BE2C (cell line): ENCODE measurements around the gene INVS.

ENCODE experiments used
- DNase-seq: peaks from one replicate; pipeline ENCODE4 v3.0.0-alpha.2; 2020
- H3K27me3 ChIP-seq: fragments of 250-450 bp; sonication (Bioruptor Pico); 2 replicates; pipeline ENCODE4 v1.5.1; 2020; ENCODE audit warnings: mild to moderate bottlenecking
- H3K36me3 ChIP-seq: fragments of 250-450 bp; sonication (Bioruptor Pico); 2 replicates; pipeline ENCODE4 v1.5.1; 2020; ENCODE audit warnings: mild to moderate bottlenecking
- H3K4me1 ChIP-seq: fragments of 250-450 bp; sonication (Bioruptor Pico); 2 replicates; pipeline ENCODE4 v1.5.1; 2020
- H3K4me3 ChIP-seq: 2 replicates; pipeline ENCODE4 v1.5.1; 2011; ENCODE audit warnings: low read depth, low read length
- H3K9me3 ChIP-seq: fragments of 250-450 bp; sonication (Bioruptor Pico); 2 replicates; pipeline ENCODE4 v1.5.1; 2020
- TF ChIP-seq, protein P1 (sequence below): IDR thresholded peaks from 2 replicates; pipeline ENCODE4 v1.5.1; 2012; ENCODE audit warnings: mild to moderate bottlenecking, low read depth, low read length

INVS gene

DNA sequence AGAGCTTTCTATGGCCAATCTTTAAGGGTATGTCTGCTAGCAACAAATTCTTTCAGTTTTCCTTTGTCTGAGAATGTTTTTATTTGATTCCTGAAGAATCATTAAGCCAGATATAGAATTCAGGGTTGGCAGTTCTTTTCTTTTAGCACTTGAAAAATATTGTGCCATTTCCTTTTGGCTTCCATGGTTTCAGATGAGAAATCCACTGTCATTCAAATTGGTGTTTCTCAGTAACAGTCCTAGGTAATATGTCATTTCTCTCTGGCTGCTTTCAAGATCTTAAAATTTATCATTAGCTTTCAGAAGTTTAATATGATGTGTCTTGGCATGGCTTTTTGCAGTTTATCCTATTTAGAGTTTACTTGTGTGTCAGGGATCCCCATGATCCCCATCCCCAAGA, 186.0 kb downstream of the INVS start:
- Histone ChIP-seq H3K27me3 (no peaks in the 10 kb centered on the region), H3K36me3 (peaks cover 24% of the 10 kb centered on the region), H3K4me1 (peaks cover 15% of the 10 kb centered on the region), H3K4me3 (no peak overlapping the region), H3K9me3 (no peaks in the 10 kb centered on the region)
- no peak for DNase-seq
- TF ChIP-seq, protein P1, sequence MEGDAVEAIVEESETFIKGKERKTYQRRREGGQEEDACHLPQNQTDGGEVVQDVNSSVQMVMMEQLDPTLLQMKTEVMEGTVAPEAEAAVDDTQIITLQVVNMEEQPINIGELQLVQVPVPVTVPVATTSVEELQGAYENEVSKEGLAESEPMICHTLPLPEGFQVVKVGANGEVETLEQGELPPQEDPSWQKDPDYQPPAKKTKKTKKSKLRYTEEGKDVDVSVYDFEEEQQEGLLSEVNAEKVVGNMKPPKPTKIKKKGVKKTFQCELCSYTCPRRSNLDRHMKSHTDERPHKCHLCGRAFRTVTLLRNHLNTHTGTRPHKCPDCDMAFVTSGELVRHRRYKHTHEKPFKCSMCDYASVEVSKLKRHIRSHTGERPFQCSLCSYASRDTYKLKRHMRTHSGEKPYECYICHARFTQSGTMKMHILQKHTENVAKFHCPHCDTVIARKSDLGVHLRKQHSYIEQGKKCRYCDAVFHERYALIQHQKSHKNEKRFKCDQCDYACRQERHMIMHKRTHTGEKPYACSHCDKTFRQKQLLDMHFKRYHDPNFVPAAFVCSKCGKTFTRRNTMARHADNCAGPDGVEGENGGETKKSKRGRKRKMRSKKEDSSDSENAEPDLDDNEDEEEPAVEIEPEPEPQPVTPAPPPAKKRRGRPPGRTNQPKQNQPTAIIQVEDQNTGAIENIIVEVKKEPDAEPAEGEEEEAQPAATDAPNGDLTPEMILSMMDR = no peak

DNA sequence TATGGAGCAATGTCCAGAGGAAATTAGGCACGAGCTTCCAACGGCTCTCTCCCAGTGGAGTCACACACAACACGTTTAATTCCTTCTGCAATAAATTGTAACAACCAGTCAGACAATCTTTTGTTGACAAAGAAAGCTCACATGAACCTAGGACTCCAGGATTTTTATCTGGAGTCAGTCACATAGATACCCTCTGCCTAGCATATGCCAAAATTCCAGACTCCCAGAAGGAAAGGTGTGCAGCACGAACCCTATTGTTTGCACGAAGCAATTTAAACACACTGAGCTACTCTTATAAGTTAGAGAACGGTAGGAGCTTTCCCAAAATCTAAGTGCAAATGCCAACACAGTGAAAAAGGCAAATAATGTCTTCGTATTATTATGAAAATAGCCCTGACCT, 186.6 kb downstream of the INVS start:
- DNase-seq = no peak
- H3K36me3 ChIP-seq = peaks cover 29% of the 10 kb centered on the region
- TF ChIP-seq, protein P1 = no peak

DNA sequence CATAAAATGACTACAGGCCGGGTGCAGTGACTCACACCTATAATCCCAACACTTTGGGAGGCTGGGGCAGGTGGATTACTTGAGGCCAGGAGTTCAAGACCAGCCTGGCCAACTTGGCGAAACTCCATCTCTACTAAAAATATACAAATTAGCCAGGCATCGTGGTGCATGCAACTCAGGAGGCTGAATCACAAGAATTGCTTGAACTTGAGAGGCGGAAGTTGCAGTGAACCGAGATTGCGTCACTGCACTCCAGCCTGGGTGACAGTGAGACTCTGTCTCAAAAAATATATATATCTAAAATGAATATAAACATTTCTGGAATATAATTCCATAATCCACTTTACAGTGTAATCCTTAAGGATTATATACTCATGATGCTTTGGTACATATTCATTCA, 187.2 kb downstream of the INVS start:
- Histone ChIP-seq H3K9me3 (no peaks in the 10 kb centered on the region), H3K36me3 (peaks cover 35% of the 10 kb centered on the region), H3K27me3 (no peaks in the 10 kb centered on the region), H3K4me3 (no peak overlapping the region), H3K4me1 (peaks cover 12% of the 10 kb centered on the region)
- no peak for DNase-seq
- TF ChIP-seq, protein P1 = no peak

More for the DNA sequence above, 186.6 kb downstream of the INVS start:
- Histone ChIP-seq H3K27me3 (no peaks in the 10 kb centered on the region), H3K9me3 (no peaks in the 10 kb centered on the region), H3K4me1 (peaks cover 15% of the 10 kb centered on the region), H3K4me3 (no peak overlapping the region)

DNA sequence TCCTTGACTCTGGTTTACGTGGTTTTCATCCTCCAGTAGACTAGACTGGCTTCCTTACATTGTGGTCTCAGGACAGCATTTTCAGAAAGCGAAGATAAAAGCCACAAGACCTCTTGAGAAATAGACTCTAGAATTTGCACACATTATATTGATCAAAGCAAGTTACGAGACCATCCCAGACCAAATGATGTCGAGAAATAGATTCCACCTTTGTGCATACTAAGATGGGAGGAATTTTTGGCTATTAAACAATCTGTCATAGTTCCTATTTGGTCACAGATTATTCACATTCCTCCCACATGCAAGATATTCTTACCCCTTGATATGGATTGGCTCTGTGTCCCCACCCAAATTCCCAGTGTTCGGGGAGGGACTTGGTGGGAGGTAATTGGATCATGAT, 188.1 kb downstream of the INVS start:
- H3K27me3 ChIP-seq = no peaks in the 10 kb centered on the region
- peaks cover 45% of the 10 kb centered on the region for H3K36me3 ChIP-seq
- no peak for DNase-seq
- no peaks in the 10 kb centered on the region for H3K9me3 ChIP-seq
- TF ChIP-seq, protein P1 = no peak
- H3K4me3 ChIP-seq = no peak overlapping the region
- peaks cover 4% of the 10 kb centered on the region for H3K4me1 ChIP-seq

DNA sequence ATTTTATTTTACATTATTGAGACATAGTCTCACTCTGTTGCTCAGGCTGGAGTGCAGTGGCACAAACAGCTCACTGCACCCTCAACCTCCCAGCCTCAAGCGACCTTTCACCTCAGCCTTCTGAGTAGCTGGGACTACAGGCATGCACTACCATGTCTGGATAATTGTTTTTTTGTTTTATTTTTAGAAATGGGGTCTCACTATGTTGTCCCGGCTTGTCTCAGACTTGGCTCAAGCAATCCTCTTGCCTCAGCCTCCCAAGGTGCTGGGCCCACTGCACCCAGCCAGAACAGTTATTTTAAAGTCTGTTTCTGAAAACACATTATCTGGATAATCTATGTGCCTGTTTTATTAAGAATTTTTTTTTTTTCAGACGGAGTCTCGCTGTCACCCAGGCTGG, 191.7 kb downstream of the INVS start:
- H3K9me3 ChIP-seq = no peaks in the 10 kb centered on the region
- H3K27me3 ChIP-seq = no peaks in the 10 kb centered on the region
- TF ChIP-seq, protein P1 = no peak
- no peak for DNase-seq
- peaks cover 69% of the 10 kb centered on the region for H3K36me3 ChIP-seq
- H3K4me3 ChIP-seq = no peak overlapping the region
- H3K4me1 ChIP-seq = no peaks in the 10 kb centered on the region

DNA sequence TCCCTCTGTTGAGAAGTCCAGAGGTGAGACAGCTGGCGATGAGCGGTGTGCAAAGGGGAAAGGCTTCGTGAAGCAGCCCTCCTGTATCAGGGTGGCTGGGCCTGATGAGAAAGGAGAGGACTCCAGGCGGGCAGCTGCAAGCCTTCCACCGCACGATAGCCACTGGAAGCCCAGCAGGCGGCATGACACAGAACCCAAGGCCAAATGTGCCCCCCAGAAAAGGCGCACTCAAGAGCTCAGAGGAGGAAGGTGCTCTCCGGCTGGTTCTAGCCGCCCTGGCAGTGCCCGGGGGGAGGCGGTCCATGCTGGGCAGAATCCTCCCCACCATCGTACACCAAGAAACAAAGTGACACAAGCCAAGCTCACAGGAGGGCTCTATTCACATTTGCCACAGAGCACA, 193.4 kb downstream of the INVS start:
- TF ChIP-seq, protein P1 = no peak

More for the DNA sequence above, 193.4 kb downstream of the INVS start:
- H3K4me1 ChIP-seq = no peaks in the 10 kb centered on the region
- H3K27me3 ChIP-seq = no peaks in the 10 kb centered on the region
- no peak for DNase-seq
- H3K36me3 ChIP-seq = peaks cover 77% of the 10 kb centered on the region
- no peaks in the 10 kb centered on the region for H3K9me3 ChIP-seq
- no peak overlapping the region for H3K4me3 ChIP-seq
